ENCODE measurements around the gene CAMK2N2.

CAMK2N2 gene

GRCh38 chr3:184261270-184261853, at the start of gene CAMK2N2:
CAMK2N2 (minus strand) TSS chr3:184261553; CDS start chr3:184261285, 268 bp downstream.
- peak; percentile 81 for DNase-seq

DNA sequence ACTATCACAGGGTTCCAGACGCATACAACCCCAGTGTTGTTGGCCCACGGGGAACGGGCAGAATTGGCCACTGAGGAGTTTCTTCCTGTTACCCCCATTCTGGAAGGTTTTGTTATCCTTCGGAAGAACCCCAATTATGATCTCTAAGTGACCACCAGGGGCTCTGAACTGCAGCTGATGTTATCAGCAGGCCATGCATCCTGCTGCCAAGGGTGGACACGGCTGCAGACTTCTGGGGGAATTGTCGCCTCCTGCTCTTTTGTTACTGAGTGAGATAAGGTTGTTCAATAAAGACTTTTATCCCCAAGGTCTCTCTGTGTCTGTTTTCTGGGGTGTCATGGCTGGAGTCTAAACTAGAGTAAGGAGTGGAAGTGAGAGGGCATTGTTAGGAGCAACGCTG, 47.4 kb upstream of the CAMK2N2 start:
- DNase-seq = no peak

DNA sequence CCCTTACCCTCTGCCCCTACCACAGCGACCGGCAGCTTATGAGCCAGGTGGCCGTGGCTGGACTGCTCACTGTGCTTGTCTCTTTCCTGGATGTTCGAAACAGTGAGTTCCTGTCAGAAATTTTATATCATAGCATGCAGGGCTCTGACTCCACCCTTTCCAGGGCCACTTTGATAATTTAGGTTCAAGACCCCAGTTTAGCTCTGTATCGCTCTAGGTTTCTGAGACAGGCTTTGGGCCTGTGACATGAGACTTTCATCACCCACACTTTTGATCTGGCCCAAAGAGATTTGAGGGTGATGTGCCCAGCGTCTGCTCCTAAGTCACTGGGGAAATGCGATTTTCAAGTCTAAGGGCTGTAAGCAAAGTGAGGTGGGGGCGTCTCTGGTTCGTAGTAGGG, 46.6 kb upstream of the CAMK2N2 start:
- no peak for DNase-seq

- no peak for DNase-seq
Measured at GRCh38 chr3:184306341-184306972, 45.1 kb upstream of the CAMK2N2 start.

DNA sequence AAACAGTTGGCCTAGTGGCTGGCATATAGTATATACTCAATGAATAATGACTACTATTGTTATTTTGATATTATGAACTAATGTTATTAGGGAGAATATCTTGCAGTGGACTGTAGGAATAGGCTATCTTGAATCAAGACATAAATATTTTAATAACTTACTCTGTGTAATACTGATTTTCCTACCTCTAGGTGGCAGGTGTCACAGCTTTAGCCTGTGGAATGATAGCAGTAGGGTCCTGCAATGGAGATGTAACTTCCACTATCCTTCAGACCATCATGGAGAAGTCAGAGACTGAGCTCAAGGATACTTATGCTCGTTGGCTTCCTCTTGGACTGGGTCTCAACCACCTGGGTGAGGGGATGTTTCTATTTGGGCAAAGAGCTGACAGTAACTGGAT, 44.2 kb upstream of the CAMK2N2 start:
- no peak for DNase-seq

GRCh38 chr3:184300378-184300720, 39.0 kb upstream of the CAMK2N2 start:
- no peak for DNase-seq

- DNase-seq = no peak
Measured at GRCh38 chr3:184299488-184300377, 38.4 kb upstream of the CAMK2N2 start.

DNA sequence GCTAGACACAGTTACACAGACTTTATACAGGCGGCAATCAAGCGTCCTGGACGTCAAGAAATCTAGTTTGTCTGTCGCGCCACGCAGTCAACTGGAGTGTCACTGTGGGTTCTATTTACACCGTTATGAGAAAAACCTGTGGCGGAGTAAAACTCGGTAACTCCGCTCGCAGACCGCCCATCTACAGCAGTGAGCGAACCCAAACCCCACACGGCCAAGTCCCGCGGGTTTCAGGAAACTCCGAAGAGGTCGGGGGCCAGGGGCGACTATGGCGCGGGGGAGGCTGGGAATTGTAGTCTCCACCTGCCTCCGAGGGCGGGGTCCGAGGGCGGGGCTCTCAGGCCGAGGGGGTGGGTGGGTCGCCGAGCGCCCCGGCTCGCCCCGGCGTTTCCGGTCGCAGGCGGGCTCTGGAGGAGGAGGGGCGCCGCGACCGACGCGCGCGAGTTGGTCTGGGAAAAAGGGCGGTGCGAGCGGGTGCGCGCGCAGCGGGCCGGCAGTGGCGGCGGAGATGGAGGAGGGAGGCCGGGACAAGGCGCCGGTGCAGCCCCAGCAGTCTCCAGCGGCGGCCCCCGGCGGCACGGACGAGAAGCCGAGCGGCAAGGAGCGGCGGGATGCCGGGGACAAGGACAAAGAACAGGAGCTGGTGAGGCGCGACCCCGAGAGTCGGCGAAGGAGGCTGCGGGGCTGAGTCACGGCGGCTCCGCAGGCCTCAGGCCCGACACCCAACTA, 37.6 kb upstream of the CAMK2N2 start, which contains the start of gene PSMD2:
TSS of gene PSMD2 (plus strand) at position 483 of the 729 bp plus-strand sequence. CDS start at position 509, 26 bp downstream.
- peak; percentile 95 for DNase-seq

DNA sequence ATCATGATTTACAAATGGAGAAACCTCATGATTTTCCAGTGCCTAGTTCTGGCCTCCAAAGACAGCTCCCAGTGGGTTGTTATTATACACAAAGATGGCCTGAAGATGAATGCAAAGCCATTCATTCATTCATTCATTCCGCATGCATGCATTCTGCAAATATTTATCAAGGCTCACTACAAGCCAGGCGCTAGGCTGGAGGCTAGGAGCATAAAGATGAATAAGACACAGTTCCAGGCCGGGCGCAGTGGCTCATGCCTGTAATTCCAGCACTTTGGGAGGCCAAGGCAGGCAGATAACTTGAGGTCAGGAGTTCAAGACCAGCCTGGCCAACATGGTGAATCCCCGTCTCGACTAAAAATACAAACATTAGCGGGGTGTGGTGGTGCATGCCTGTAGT, 35.3 kb upstream of the CAMK2N2 start:
- DNase-seq = no peak

DNA sequence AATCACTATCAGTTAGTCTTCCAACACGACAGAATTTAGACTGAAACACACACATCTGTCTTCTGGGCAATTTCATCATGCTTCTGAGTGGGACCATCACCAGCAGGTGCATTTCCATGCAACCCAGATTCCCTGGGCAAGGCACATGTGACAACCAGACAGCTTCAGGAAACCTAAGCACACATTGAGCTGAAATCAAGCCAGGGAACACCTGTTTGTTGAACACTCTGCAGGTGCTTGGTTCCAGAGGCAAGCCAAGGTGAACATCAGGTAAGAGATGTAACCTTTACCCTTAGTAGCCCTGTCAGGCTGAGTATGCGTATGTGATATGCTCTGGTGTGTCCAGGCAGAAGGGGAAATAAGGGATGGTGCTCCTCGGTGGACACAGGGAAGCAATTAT, 34.4 kb upstream of the CAMK2N2 start:
- DNase-seq = no peak

- no peak for DNase-seq
Measured at GRCh38 chr3:184291738-184292445, 30.5 kb upstream of the CAMK2N2 start.

DNA sequence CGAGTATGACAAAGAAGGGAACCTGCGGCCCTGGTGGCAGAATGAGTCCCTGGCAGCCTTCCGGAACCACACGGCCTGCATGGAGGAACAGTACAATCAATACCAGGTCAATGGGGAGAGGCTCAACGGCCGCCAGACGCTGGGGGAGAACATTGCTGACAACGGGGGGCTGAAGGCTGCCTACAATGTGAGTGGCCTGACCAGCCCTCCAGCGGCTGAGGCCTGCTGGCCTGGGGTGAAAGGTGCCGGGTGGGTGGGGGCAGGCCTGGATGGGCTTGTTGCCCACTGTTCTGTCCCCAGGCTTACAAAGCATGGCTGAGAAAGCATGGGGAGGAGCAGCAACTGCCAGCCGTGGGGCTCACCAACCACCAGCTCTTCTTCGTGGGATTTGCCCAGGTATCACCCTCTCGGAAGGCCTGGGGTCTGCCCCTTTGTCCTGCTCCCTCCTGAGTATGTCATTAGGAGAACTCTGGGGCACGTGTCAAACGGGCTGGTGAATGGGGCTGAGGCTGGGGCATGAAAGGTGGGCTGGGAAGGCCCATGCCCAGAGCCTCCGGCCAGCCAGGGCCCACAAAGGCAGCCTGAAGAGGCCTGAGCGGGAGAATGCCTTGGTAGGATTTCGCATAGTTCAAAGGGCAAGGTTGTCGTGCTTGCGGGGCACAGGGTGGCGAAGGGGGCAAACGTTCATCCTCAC, 29.8 kb upstream of the CAMK2N2 start:
- no peak for DNase-seq

DNA sequence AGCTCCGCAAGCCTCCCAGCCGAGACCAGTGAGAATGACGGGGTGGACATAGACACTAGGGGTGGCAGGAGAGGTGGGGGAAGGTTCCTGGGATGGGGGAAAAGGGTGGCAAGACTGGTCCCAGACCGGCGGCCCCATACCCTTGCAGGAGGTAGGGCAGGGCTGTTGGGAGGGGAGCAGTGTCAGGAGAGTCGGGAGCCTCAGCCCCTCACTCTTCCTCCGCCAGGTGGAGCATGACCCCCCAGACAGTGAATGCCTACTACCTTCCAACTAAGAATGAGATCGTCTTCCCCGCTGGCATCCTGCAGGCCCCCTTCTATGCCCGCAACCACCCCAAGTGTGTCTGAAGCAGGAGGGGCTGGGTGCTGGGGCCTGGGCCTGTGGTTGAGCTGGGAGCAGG, 29.0 kb upstream of the CAMK2N2 start:
- no peak for DNase-seq

DNA sequence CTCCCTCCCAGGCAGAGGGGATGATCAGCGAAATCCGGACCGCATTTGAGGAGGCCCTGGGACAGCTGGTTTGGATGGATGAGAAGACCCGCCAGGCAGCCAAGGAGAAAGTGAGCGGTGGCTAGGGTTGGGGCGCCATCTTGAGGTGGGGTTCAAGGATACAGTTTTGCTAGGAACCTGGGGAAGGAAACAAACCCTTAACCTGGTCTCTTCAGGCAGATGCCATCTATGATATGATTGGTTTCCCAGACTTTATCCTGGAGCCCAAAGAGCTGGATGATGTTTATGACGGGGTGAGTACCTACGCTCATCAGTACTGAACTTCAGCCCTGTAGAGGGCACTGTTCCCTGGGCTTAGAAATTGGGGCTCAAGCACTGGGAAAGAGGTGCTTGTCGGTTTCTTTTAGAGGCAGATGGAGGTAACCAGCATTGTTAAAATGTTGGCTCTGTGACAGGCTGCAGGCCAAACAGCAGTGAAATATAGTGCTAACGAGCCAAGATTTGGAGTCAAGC, 28.1 kb upstream of the CAMK2N2 start:
- peak; percentile 6 for DNase-seq

DNA sequence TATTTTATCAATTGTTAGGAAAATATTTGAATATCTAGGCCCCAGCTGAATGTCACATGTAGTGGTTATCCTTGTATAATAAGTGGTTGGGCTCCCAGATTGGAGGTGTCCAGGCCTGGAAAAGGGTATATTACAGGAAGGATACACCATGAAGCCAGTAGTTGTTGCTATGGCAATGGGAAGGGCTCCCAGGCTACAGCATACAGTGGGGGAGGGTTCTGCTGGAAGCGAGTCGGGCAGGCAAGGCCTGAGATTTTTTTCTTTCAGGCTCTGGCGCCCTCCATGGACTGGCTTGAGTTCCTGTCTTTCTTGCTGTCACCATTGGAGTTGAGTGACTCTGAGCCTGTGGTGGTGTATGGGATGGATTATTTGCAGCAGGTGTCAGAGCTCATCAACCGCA, 23.3 kb upstream of the CAMK2N2 start:
- peak; percentile 68 for DNase-seq

- no peak for DNase-seq
Measured at GRCh38 chr3:184283681-184284080, 22.3 kb upstream of the CAMK2N2 start.

- DNase-seq = no peak
Measured at GRCh38 chr3:184282941-184283340, 21.6 kb upstream of the CAMK2N2 start.

- DNase-seq = no peak
Measured at GRCh38 chr3:184277366-184277765, 16.0 kb upstream of the CAMK2N2 start.

DNA sequence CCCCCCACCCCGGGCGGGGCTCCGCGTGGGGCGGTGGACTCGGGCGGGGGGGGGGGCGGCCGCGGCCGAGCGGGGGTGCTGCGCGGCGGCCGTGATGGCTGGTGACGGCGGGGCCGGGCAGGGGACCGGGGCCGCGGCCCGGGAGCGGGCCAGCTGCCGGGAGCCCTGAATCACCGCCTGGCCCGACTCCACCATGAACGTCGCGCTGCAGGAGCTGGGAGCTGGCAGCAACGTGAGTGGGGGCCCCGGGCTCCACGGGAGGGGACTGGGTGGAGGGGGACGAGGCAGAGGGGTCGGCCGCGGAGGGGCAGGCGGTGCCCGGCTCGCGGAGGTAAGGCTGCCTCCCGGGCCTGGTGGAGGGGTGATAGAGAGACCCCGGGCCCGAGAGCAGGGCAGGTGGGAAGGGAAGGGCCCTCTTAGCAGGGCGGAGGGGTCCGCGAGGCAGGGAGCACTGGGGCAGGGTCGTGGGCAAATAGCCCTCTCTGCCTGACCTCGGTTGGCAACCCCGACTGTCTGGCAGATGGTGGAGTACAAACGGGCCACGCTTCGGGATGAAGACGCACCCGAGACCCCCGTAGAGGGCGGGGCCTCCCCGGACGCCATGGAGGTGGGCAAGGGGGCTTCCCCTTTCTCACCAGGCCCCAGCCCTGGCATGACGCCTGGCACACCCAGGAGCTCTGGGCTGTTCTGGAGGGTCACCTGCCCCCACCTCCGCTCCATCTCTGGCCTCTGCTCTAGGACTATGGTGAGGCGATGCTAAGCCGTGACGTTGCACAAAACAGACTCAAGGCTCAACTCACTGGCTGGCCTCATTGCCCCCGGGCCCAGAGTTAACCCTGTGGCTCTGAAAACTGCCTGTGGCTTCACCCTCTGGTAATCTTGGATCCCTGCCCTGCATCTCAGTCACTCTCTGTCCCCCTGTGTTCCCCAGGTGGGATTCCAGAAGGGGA, 14.9 kb upstream of the CAMK2N2 start, which contains the start of gene ECE2:
TSS of gene ECE2 (plus strand) at position 62 of the 950 bp plus-strand sequence. CDS start at position 194, 132 bp downstream.
- no peak for DNase-seq

DNA sequence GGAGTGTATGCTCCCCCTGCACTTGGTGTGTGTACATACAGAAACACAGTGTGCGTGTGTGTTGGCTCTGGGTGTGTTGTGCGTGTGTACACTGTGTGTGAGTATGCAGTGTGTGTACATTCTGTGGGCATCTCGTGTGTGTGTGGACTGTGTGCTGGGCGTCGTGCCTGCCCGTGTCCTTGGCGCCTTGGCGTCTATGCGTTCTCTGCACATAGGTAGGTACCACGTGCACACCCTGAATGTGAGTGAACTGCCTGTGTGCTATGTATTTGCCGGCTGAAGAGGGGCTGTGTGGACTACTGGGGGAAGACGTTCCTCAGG, 14.0 kb upstream of the CAMK2N2 start:
- no peak for DNase-seq

DNA sequence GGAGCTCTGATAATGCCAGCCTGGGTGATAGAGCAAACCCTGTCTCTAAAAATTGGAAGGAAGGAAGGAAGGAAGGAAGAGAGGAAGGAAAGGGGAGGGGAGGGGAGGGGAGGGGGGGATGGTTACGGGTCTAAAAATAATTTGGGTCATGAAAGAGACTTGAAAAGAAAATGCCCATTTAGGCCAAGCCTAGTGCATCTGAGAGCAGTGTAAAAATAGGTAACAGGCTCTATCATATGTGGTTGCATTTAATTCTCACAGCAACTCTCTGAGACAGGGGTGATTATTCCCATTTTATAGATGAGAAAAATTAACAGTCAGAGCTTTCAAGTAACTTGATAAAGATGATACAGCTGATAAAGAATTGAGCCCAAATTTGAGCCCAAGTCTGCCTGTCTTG, 10.9 kb upstream of the CAMK2N2 start:
- DNase-seq = no peak
